Measurements from ENCODE around the gene SIT1.

GRCh38 chr9:35688558-35689541 lies 38.1 kb upstream of the SIT1 start:
- no peak for TF ChIP-seq CTCF (optimal IDR thresholded peaks at IDR 0.05 in 1 of 3, IDR thresholded peaks at IDR 0.05 in 1 of 3, conservative IDR thresholded peaks at IDR 0.05 in 1 of 3; ENCODE audit: extremely low read depth in 1 of 3, insufficient read depth in 2 of 3, low read length in 3 of 3)
- TF ChIP-seq EZH2 (IDR thresholded peaks at IDR 0.05; ENCODE audit: low read length) = no peak
